SK-MEL-5 (cell line): ENCODE results near the gene KIAA0930. TPM values are rescaled to one million over a fixed set of nuclear protein-coding genes. Genes with fewer than 3 reads are reported as not detected.

Source experiments
- DNase-seq: peaks from one replicate; pipeline ENCODE4 v3.0.0-alpha.2; 2016; ENCODE audit warnings: low read depth, low spot score
- in situ Hi-C: cut with HindIII; loops from 2 replicates; pipeline ENCODE4 v1.10.0; 2016; ENCODE audit warnings: low sequenced_read_pairs, high pct_unique_total_duplicates, low pct_unique_long_range_greater_than_20kb
- total RNA-seq: library from RNA; depleted of rRNA; stranded (reverse); fragments of >200 nt; shearing (Covaris generic); gene quantifications from 2 replicates; pipeline ENCODE4 v1.2.3, GENCODE V29; 2014

Gene KIAA0930
- total RNA-seq, 1 experiment from 2014 or later, result 102 TPM

DNA sequence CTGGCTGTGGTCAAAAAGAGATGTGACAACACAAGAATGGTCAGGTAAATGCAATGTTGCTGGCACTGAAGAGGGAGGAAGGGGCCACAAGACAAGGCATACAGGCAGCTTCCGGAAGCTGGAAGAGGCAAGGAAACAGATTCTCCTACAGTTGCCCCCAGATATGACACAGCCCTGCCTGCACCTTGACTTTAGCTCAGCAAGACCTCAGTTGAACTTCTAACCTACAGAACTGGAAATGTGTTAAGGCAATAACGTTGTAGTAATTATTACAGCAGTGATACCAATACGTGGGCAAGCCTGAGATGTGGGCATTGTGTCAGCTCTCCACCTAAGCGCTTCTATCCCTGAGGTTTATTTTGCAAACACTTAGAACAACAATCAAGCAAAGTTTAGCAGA is 4.2 kb upstream of the KIAA0930 start:
- DNase-seq, result no peak
- in situ Hi-C loops, result no loop called here

- in situ Hi-C loops, result no loop called here
- peak; percentile 89 for DNase-seq
Observed at GRCh38 chr22:45242778-45243191, 2.1 kb upstream of the KIAA0930 start.

DNA sequence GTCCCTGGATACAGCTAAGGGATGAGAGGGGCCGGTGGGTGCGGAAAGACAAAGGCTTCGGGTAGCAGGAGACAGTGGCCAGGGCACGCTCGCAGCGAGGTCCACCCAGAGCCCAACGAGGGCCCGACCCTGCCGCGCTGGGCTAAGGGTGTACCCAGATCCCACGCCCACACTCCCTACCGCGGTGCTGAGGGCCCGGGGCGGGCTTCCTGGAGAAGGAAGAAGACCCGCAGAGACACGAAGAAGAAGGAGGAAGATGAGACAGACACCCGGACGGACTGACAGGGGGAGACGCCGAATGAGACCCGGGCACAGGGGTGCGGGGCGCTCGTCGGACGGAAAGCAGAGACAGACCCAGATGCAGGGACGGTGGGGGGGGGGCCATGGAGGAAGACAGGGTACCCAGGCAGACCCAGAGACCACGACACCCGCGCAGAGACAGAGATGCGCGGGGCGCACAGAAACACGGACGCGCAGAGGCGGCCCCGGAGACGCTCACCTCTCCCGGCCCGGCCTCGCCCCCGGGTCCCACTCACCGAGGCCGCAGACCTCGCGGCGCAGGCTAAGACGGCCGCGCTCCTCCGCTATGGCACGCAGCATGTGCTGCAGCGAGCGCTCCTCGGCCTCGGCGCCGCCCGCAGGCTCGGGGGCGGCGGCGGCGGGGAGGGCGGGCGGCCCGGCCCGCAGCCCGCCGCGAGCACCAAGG is 437 bp downstream of the KIAA0930 start:
- DNase-seq, result no peak
- in situ Hi-C loops, result no loop called here

GRCh38 chr22:45239681-45240051 is 1.0 kb downstream of the KIAA0930 start:
- no peak for DNase-seq
- in situ Hi-C loops, result no loop called here

DNA sequence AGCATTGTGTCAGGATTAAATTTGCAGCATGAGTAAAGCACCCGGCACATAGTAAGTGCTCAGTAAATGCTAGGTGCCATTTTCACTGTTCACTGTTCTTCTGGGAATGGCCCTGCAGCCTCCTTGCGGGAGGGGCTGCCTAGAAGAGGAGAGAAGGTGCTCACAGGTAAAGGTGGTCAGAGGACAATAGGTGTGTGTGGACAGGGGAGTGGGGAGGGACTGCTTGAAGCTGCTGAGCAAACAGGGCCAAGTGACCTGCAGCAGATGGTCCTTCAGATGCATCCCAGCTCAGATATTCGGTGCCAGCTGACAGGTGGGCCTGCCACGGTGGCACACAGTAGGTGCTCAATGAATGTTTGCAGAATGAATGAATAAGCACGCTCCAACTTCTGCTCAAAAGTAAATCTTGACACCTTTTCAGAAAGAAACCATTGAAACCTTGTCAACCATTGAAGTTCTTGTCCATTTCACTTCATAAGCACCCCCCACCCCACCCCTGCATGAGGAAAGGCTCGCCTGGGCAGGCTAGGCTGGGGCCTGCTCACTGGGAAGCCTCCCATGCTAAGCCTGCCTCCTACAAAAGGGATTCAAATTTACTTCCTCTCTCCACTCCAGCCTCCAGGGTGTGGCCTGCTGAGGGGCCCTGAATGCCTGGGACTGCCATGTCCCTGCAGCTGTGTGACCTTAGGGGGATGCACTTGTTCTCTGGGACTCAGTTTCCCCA is 1.6 kb downstream of the KIAA0930 start:
- in situ Hi-C loops, result no loop called here
- no peak for DNase-seq

- no peak for DNase-seq
- in situ Hi-C loops, result no loop called here
Observed at GRCh38 chr22:45238076-45238956, 2.4 kb downstream of the KIAA0930 start.

- in situ Hi-C loops, result no loop called here
- DNase-seq, result no peak
Observed at GRCh38 chr22:45237065-45237990, 3.4 kb downstream of the KIAA0930 start.

GRCh38 chr22:45235851-45236342 is 4.8 kb downstream of the KIAA0930 start:
- DNase-seq, result no peak
- in situ Hi-C loops, result no loop called here

DNA sequence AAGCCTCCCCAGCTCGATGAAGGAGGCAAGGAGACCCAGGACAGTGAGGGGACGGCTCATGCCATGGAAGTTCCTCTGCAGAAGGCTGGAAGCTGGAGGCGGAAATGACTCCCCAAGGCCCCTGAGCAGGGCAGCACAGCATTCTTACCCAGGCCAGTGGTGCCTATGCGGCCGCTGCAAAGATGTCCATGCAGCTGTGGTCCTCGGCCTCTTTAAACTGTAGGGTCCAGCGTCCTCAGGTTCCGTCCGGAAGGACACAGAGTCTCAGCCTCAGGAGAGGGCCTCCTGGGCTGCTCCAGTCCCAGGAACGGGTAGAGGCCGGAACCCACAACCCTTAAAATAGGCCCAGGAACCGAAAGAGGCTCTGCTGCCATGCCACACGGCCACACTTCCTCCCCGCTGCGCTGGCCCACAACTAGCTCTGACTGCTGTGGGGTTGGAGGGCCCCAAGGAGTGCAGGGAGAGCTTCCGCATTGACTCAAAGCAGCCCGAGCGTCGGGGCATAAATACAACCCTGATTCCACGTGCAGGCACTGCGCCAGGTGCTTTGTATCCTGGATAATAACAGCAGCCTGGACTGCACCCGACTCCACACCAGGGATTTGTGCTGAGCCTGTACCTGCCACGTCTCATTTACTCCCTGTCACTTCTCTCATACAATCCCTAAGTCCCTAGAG is 5.5 kb downstream of the KIAA0930 start:
- in situ Hi-C loops, result no loop called here
- no peak for DNase-seq

- no peak for DNase-seq
- in situ Hi-C loops, result no loop called here
Observed at GRCh38 chr22:45233827-45234226, 6.9 kb downstream of the KIAA0930 start.

GRCh38 chr22:45233386-45233785 is 7.3 kb downstream of the KIAA0930 start:
- no peak for DNase-seq
- in situ Hi-C loops, result no loop called here

DNA sequence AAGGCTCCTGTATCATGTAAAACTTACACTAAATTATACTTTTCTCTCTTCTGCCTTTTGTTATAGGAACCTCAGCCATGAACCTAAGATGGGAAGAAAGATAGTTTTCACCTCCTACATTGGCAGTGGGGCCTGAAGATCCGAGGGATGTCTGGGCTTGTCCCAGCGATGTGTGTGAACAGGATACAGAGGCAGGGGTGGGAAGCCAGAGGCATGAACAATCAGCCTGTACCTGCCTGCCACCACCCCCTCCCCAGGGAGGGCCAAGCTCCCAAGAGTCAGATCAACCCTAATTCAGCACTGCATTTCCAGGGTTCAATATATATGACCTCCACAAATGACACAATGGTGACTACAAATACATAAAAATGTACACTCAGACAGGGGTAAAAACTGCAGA is 9.4 kb downstream of the KIAA0930 start:
- in situ Hi-C loops, result no loop called here
- no peak for DNase-seq

DNA sequence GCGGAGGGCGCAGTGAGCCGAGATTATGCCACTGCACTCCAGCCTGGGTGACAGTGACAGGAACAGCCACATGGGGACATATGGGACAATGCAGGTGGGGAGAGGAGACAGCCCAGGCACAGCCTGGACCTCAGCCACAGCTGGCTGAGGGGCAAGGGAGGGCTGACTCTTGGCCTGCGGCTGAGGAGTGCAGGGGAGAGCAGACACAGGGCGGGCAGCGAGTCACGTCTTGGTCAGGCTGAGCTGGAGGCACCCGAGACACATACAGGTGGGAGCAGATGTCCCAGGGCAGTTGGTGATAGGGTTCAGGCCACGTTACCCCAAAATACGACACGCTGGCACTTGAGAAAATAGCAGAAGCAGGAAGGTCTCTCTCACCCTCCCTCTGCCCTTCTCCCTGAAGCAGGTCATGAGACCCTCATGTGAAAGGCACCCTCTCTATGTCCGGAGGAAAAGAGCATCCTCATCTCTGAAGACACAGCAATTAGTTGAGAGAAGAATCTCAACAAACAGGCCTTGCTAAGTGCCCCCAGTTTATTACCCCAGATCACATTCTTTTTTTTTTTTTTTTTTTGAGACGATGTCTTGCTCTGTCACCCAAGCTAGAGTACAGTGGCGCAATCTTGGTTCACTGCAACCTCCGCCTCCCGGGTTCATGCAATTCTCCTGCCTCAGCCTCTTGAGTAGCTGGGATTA is 10.5 kb downstream of the KIAA0930 start:
- in situ Hi-C loops, result no loop called here
- peak; percentile 69 for DNase-seq

DNA sequence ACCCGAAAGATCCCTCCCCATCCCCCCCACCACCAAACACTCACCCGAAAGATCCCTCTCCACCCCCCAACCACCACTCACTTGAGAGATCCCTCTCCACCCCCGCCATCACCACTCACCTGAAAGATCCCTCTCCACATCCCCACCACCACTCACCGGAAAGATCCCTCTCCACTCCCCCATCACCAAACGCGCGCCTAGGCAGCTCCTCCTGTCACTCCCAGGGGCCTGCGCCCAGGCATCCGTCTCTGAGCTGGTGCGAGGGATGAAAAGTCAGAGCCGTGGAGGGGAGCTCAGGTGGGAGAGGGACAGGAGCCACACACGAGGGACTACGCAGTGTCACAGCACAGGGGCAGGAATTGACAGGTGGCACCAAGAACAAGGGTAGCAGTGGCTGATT is 11.5 kb downstream of the KIAA0930 start:
- in situ Hi-C loops, result no loop called here
- DNase-seq, result no peak

GRCh38 chr22:45228401-45228754 is 12.3 kb downstream of the KIAA0930 start:
- in situ Hi-C loops, result no loop called here
- DNase-seq, result no peak

DNA sequence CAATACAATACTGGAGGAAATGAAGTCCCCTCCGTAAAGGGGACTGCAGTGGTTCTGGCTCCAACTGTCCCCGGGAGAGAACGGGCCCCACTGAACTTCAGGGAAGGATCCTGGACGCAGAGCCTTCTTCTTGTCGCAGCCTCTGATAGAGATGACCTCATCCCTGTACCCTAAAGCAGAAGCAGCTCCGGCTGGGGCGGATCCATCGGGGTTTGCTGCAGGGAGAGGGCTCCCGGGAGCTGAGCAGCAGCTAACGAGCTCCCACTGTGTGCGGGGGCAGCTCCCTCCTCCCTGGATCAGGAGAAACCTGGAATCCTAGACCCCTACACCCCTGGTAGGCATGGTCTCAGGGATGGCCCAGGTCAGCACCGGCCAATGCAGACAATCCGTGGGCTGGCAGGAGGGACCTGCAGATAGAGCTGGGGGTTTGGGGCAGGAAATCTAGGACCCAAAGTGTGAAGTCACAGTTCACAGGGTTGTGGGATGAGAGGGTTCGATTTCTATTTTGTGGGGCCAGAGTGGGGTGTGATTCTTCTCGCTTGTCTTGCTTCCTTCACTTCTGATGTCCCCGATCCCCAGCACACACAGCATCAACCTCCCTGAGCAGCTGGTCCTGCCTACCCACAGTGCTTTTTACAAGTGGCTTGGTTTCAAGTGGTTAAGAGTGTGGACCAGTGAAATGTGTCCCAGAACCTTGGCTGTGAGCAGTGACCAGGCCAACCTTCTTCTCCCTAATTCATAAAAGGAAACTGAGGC is 12.9 kb downstream of the KIAA0930 start:
- no peak for DNase-seq
- in situ Hi-C loops, result no loop called here
